GM12878 (cell line): ENCODE measurements around the gene KRR1. TPM values are rescaled to one million over a fixed set of nuclear protein-coding genes. Genes with fewer than 3 reads are reported as not detected.

Experiments used
- ATAC-seq: fragments of 200-7000 bp; cut with Tn5 transposase; 3 replicates; pipeline ENCODE4 v1.9.1; 2020; ENCODE audit warnings: mild to moderate bottlenecking, moderate library complexity
- BruUV-seq: library from RNA; stranded (reverse); fragments of 400-500 nt; replicated peaks from 2 replicates; lab custom pipeline; 2021; lab: Mats Ljungman, UMichigan
- CTCF ChIA-PET: fragments of 300-600 bp; sonication (Branson Sonifier 250); formaldehyde crosslinking; extraction: SDS; loops from one replicate; lab custom pipeline; 2021; ENCODE audit warnings: inconsistent platforms; lab: Yijun Ruan, JAX
- POLR2A ChIA-PET: fragments of 350-600 bp; formaldehyde crosslinking; extraction: SDS; loops from one replicate; lab custom pipeline; 2021; ENCODE audit warnings: inconsistent platforms; lab: Charles Lee
- RAD21 ChIA-PET: fragments of 300-600 bp; sonication (Branson Sonifier 250); formaldehyde crosslinking; loops from one replicate; lab custom pipeline; 2023; ENCODE audit warnings: antibody characterized with exemption; ENCODE audit not compliant: unreplicated experiment; lab: Charles Lee
- SMC1A ChIA-PET: fragments of 300-600 bp; sonication (Branson Sonifier 250); formaldehyde crosslinking; loops from one replicate; lab custom pipeline; 2023; ENCODE audit not compliant: unreplicated experiment, uncharacterized antibody; lab: Charles Lee
- DNase-seq: peaks from one replicate; pipeline ENCODE4 v3.0.0-alpha.2; 2011; ENCODE audit warnings: low read depth, low spot score
- FAIRE-seq: peaks from 3 replicates; lab custom pipeline; 2011; peaks lifted over from hg19 to GRCh38; lab: Jason Lieb, UNC
- H2AFZ ChIP-seq: 2 replicates; pipeline ENCODE4 v1.6.0; 2011; ENCODE audit warnings: low read depth, low read length, control low read depth; ENCODE audit not compliant: control insufficient read depth
- H3K27ac ChIP-seq: 2 replicates; pipeline ENCODE4 v1.5.1; 2011; ENCODE audit warnings: control low read depth; ENCODE audit not compliant: control insufficient read depth, insufficient read depth
- H3K27me3 ChIP-seq, 2 experiments: replicated peaks in 1 of 2; 2 replicates each; pipeline versions ENCODE4 v1.6.0 to v1.6.1; 2011; ENCODE audit warnings: low read length in 1 of 2; ENCODE audit not compliant: control insufficient read depth in 2 of 2, insufficient read depth in 2 of 2
- H3K36me3 ChIP-seq, 2 experiments: 2 replicates each; pipeline ENCODE4 v1.5.1; 2011; ENCODE audit warnings: low read length in 1 of 2; ENCODE audit not compliant: control insufficient read depth in 2 of 2, insufficient read depth in 2 of 2
- H3K4me1 ChIP-seq: 2 replicates; pipeline ENCODE4 v1.6.1; 2011; ENCODE audit warnings: mild to moderate bottlenecking, low read length, moderate library complexity, mixed read lengths; ENCODE audit not compliant: control insufficient read depth, insufficient read depth
- H3K4me2 ChIP-seq: 2 replicates; pipeline ENCODE4 v1.6.0; 2011; ENCODE audit warnings: control low read depth; ENCODE audit not compliant: control insufficient read depth, insufficient read depth
- H3K4me3 ChIP-seq: fragments of 200-600 bp; sonication (generic); 2 replicates; pipeline ENCODE4 v1.5.1; 2016
- H3K79me2 ChIP-seq: 2 replicates; pipeline ENCODE4 v1.6.0; 2011; ENCODE audit warnings: low read length; ENCODE audit not compliant: control insufficient read depth, insufficient read depth
- H3K9ac ChIP-seq: 2 replicates; pipeline ENCODE4 v1.8.0; 2011; ENCODE audit warnings: low read length, control low read depth, mixed read lengths; ENCODE audit not compliant: control insufficient read depth, insufficient read depth
- H3K9me3 ChIP-seq: replicated peaks from 3 replicates; pipeline ENCODE4 v1.5.1; 2011; ENCODE audit warnings: mild to moderate bottlenecking, low read length; ENCODE audit not compliant: control insufficient read depth, insufficient read depth
- H4K20me1 ChIP-seq: 2 replicates; pipeline ENCODE4 v1.6.0; 2011; ENCODE audit not compliant: control insufficient read depth, insufficient read depth
- EP300 ChIP-seq, 2 experiments: fragments of 150-350 bp in 1 of 2; IDR thresholded peaks; 2 replicates each; pipeline ENCODE4 v1.6.1; 2011 to 2012; ENCODE audit warnings: low read depth in 2 of 2, low read length in 2 of 2, borderline replicate concordance in 1 of 2, improper control_type of control experiment in 1 of 2, inconsistent platforms in 1 of 2; ENCODE audit not compliant: control insufficient read depth in 1 of 2
- IRF5 ChIP-seq: fragments of 450-650 bp; IDR thresholded peaks from 2 replicates; pipeline ENCODE4 v1.6.1; 2017; ENCODE audit warnings: borderline replicate concordance
- KAT2A ChIP-seq: conservative IDR thresholded peaks from 2 replicates; pipeline ENCODE4 v1.6.1; 2011; ENCODE audit warnings: low read depth, low read length; ENCODE audit not compliant: control insufficient read depth
- SMAD5 ChIP-seq: IDR thresholded peaks from 2 replicates; pipeline ENCODE4 v1.6.1; 2016; ENCODE audit warnings: antibody characterized with exemption, low read depth
- YY1 ChIP-seq: IDR thresholded peaks from 2 replicates; pipeline ENCODE4 v1.6.1; 2011; ENCODE audit warnings: low read depth, mild to moderate bottlenecking, low read length
- WGBS: methylation state at CpG from one replicate; pipeline ENCODE4 v1.1.6; 2016; ENCODE audit warnings: low lambda C conversion rate; ENCODE audit not compliant: insufficient replicate concordance, insufficient coverage; ENCODE audit errors: missing lambda C conversion rate; 5-methylcytosine and 5-hydroxymethylcytosine counted together
- in situ Hi-C: fragments of 300-500 bp; cut with MboI; formaldehyde crosslinking; loops from 9 replicates; pipeline ENCODE4 v1.14.3; 2018; ENCODE audit warnings: mixed read lengths
- intact Hi-C: fragments of 100-400 bp; cut with micrococcal nuclease; formaldehyde crosslinking; loops from one replicate; pipeline ENCODE4 v1.14.2; 2022; ENCODE audit not compliant: unreplicated experiment
- polyA plus RNA-seq, 11 experiments: library from polyadenylated mRNA; depleted of rRNA in 4 of 11; unstranded in 6 of 11; stranded (reverse) in 5 of 11; fragments of >200 nt; fragmentation: Nextera tagmentation in 4 of 11; fragmentation: Illumina TruSeq in 1 of 11; extraction: Ambion mirVana in 4 of 11; extraction: Trizol in 1 of 11; gene quantifications; 1 replicate in 1 of 11; 2 replicates in 10 of 11; pipeline versions ENCODE4 v1.2.1 to v1.2.3, GENCODE V29; 2011 to 2016; ENCODE audit warnings: inconsistent platforms in 2 of 11, missing spikeins in 2 of 11, low read depth in 1 of 11
- total RNA-seq, 4 experiments: library from RNA; depleted of rRNA in 3 of 4; stranded (reverse); fragments of >200 nt in 3 of 4; fragmentation: Illumina TruSeq in 1 of 4; extraction: Trizol in 1 of 4; gene quantifications; 2 replicates each; pipeline versions ENCODE4 v1.2.1 to v1.2.3, GENCODE V29; 2013 to 2021

Gene KRR1
- total and polyA plus RNA-seq, 10 of the 15 experiments (the other 5 are each of a cell fraction or from before 2014, with no cell fraction given): 29.6 to 103 (median 75.3) TPM

- POLR2A ChIA-PET: no interaction called here
- Histone ChIP-seq H2AFZ (no peak overlapping the region), H3K4me1 (no peaks in the 10 kb centered on the region), H3K79me2 (no peaks in the 10 kb centered on the region), H4K20me1 (no peaks in the 10 kb centered on the region), H3K27me3 (no peaks in the 10 kb centered on the region), H3K36me3 (no peaks in the 10 kb centered on the region)
- SMC1A ChIA-PET: no interaction called here
- CTCF ChIA-PET: no interaction called here
- FAIRE-seq: no peak
- intact Hi-C loops: no loop called here
- DNase-seq: no peak
- no peak for TF ChIP-seq YY1
- TF ChIP-seq SMAD5: no peak
- TF ChIP-seq, all 136 proteins: peak for 0
- RAD21 ChIA-PET: no interaction called here
- no peak overlapping the region for H3K4me2 ChIP-seq
- BruUV-seq: no TSS peak
- no peak for ATAC-seq
- H3K4me3 ChIP-seq: no peak overlapping the region
- H3K9me3 ChIP-seq: no peaks in the 10 kb centered on the region
- in situ Hi-C loops: no loop called here
- no peak overlapping the region for H3K27ac ChIP-seq
- H3K9ac ChIP-seq: no peak overlapping the region
- WGBS: 50% methylated on average over 2 of the region's 2 CpGs
Observed at GRCh38 chr12:75539889-75540288, 28.5 kb upstream of the KRR1 start.

GRCh38 chr12:75533239-75533638 lies 21.8 kb upstream of the KRR1 start:
- ChIA-PET RAD21 (interaction anchor here (0.8 to 1.4 kb wide), 3 partner anchors 11 to 504 kb away, joined by 3 to 4 read pairs (median 3); partner anchors contain the start of gene PHLDA1), POLR2A (no interaction called here), SMC1A (interaction anchor here (0.6 to 1.1 kb wide), 2 partner anchors 114 to 241 kb away, joined by 3 read pairs; no protein-coding TSS in a partner anchor)
- in situ Hi-C loops: no loop called here
- no TSS peak for BruUV-seq
- H3K4me1 ChIP-seq: no peaks in the 10 kb centered on the region
- no peak overlapping the region for H2AFZ ChIP-seq
- no peaks in the 10 kb centered on the region for H3K36me3 ChIP-seq
- intact Hi-C loops: no loop called here
- DNase-seq (no peak), ATAC-seq (no peak)
- H3K4me3 ChIP-seq: no peak overlapping the region
- no peaks in the 10 kb centered on the region for H3K9me3 ChIP-seq
- H3K9ac ChIP-seq: no peak overlapping the region
- no peak overlapping the region for H3K27ac ChIP-seq
- no peaks in the 10 kb centered on the region for H3K27me3 ChIP-seq
- WGBS: 82% methylated on average over 2 of the region's 2 CpGs
- no peaks in the 10 kb centered on the region for H4K20me1 ChIP-seq
- no peak overlapping the region for H3K4me2 ChIP-seq
- TF ChIP-seq EP300 (IDR thresholded peaks at IDR 0.05; ENCODE audit: borderline replicate concordance in 1 of 2, control insufficient read depth in 1 of 2, low read depth in 2 of 2, low read length in 2 of 2) (no peak), KAT2A (no peak), IRF5 (no peak)
- TF ChIP-seq, all 136 proteins: peak for 0
- H3K79me2 ChIP-seq: no peaks in the 10 kb centered on the region
- no peak for FAIRE-seq
- CTCF ChIA-PET: no interaction called here
